ENCODE results near the gene MED9. TPM values are rescaled to one million over a fixed set of nuclear protein-coding genes. Genes with fewer than 3 reads are reported as not detected.

The MED9 gene
- total and polyA plus RNA-seq, 2 of the 8 experiments (the other 6 are each of a cell fraction or from before 2014, with no cell fraction given) = 15.8 to 19.7 TPM

DNA sequence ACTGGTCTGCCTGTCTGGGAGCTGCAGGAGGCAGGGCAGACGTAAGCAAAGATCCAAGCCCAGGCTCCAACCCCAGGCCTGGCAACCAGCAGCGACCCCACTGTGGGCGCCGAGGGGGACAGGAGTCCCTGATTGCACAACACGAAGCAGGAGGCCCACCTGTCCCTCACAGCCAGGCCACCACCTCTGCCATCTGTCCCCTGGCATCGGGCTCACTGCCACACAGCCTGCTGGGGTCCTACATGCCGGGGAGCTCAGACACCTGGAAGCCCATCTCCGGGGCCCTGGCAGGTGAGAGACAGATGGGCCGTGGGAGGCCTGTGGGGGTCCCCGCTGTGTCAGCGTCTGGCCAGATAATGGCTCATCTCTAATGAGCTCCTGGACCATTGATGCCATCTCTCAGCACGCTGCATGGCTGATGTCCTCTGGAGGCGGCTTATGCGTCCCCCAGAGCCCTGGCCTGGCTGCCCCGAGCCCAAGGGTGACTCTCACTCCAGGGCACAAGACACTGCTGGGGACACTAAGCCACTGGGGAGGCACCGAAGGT is 30.7 kb downstream of the MED9 start:
- no peaks in the 10 kb centered on the region for H3K79me1 ChIP-seq (ENCODE audit: low read depth, low read length)
- no peaks in the 10 kb centered on the region for H3K23me2 ChIP-seq (ENCODE audit: low read depth, low read length)
- peaks cover 0 to 2% of the 10 kb centered on the region in 2 experiments for H4K20me1 ChIP-seq (replicated peaks in 1 of 2; ENCODE audit: control insufficient read depth in 1 of 2, insufficient read depth in 2 of 2, low read length in 2 of 2)
- H4K91ac ChIP-seq (replicated peaks; ENCODE audit: insufficient read length, low read length) = no peak overlapping the region
- no peak overlapping the region for H2BK15ac ChIP-seq (ENCODE audit: low read length)
- H3K14ac ChIP-seq (ENCODE audit: insufficient read length) = no peak overlapping the region
- H2BK12ac ChIP-seq (ENCODE audit: low read depth, low read length) = no peak overlapping the region
- no peak overlapping the region for H2BK5ac ChIP-seq (ENCODE audit: low read depth, low read length)
- no peak overlapping the region for H3K56ac ChIP-seq (replicated peaks; ENCODE audit: insufficient read length, low read depth, low read length)
- no peak overlapping the region for H2AFZ ChIP-seq (ENCODE audit: low read length)
- POLR2A ChIA-PET (ENCODE audit: partially characterized antibody) = interaction anchor here (0.9 kb wide), 1 partner anchor 12 kb away, joined by 3 read pairs; the partner anchor contains the start of gene RASD1
- no peaks in the 10 kb centered on the region for H3K36me3 ChIP-seq (ENCODE audit: control insufficient read depth in 2 of 4, insufficient read depth in 4 of 4, low read length in 3 of 4)
- H2BK20ac ChIP-seq (ENCODE audit: low read length) = no peak overlapping the region
- no peaks in the 10 kb centered on the region for H3K79me2 ChIP-seq (ENCODE audit: control insufficient read depth in 1 of 2, insufficient read depth in 2 of 2, low read length in 2 of 2)
- H3K4me1 ChIP-seq (replicated peaks in 1 of 4; ENCODE audit: control insufficient read depth in 3 of 4, insufficient read depth in 4 of 4, low read length in 3 of 4) = peaks cover 0 to 2% (median 0%) of the 10 kb centered on the region in 4 experiments; a peak in 1 of 7 replicates
- no peak overlapping the region for H2AK5ac ChIP-seq (ENCODE audit: low read depth, low read length)
- H4K8ac ChIP-seq (ENCODE audit: extremely low read depth, insufficient read depth, low read length) = no peak overlapping the region
- no peak overlapping the region for H3K9ac ChIP-seq (replicated peaks in 1 of 4; ENCODE audit: extremely low read depth in 1 of 4, low read depth in 3 of 4, low read length in 3 of 4)
- TF ChIP-seq TBP (IDR thresholded peaks at IDR 0.05; ENCODE audit: low read depth, low read length) (no peak), TEAD4 (IDR thresholded peaks at IDR 0.05; ENCODE audit: low read depth, low read length) (no peak), KDM5A (IDR thresholded peaks at IDR 0.05; ENCODE audit: low read length) (no peak), MAFK (IDR thresholded peaks at IDR 0.05; ENCODE audit: low read depth, low read length) (no peak), TCF12 (IDR thresholded peaks at IDR 0.05; ENCODE audit: low read depth, low read length) (no peak), SUZ12 (IDR thresholded peaks at IDR 0.05; ENCODE audit: low read length) (no peak), RBBP5 (IDR thresholded peaks at IDR 0.05; ENCODE audit: borderline replicate concordance, low read depth, low read length) (no peak), POU5F1 (IDR thresholded peaks at IDR 0.05; ENCODE audit: low read depth, low read length) (no peak), POLR2A (IDR thresholded peaks at IDR 0.05; ENCODE audit: control extremely low read depth in 1 of 2, low read depth in 2 of 2, low read length in 2 of 2) (no peak), SP4 (IDR thresholded peaks at IDR 0.05; ENCODE audit: low read length) (no peak), HDAC6 (IDR thresholded peaks at IDR 0.05; ENCODE audit: low read depth, low read length) (no peak), RNF2 (IDR thresholded peaks at IDR 0.05; ENCODE audit: borderline replicate concordance, low read depth, low read length, missing control alignments, poor library complexity, severe bottlenecking) (no peak)
- TF ChIP-seq, protein P1, sequence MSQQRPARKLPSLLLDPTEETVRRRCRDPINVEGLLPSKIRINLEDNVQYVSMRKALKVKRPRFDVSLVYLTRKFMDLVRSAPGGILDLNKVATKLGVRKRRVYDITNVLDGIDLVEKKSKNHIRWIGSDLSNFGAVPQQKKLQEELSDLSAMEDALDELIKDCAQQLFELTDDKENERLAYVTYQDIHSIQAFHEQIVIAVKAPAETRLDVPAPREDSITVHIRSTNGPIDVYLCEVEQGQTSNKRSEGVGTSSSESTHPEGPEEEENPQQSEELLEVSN (IDR thresholded peaks at IDR 0.05) = no peak
- no peak overlapping the region for H3K4me3 ChIP-seq (ENCODE audit: extremely low read depth in 1 of 4, insufficient read depth in 2 of 4, low read depth in 3 of 4, low read length in 4 of 4)
- H3K18ac ChIP-seq (ENCODE audit: extremely low read depth, low read length) = no peak overlapping the region
- no peaks in the 10 kb centered on the region for H3K9me3 ChIP-seq (ENCODE audit: insufficient read depth in 2 of 2, low read depth in 1 of 2, low read length in 1 of 2)
- no peak overlapping the region for H3K27ac ChIP-seq (ENCODE audit: low read depth, low read length)
- CTCF ChIA-PET (ENCODE audit: partially characterized antibody) = interaction anchor here (1.0 to 5.1 kb wide), 7 partner anchors 10 to 152 kb away, joined by 3 to 40 read pairs (median 10); partner anchors contain the start of gene RASD1
- H3K4me2 ChIP-seq (ENCODE audit: insufficient read depth in 1 of 2, low read depth in 2 of 2, low read length in 2 of 2) = no peak overlapping the region
- no peak overlapping the region for H3K4ac ChIP-seq (replicated peaks; ENCODE audit: insufficient read length, low read depth, low read length)
- H3K27me3 ChIP-seq (replicated peaks in 1 of 4; ENCODE audit: control insufficient read depth in 3 of 4, extremely low read depth in 1 of 4, insufficient read depth in 3 of 4, low read length in 3 of 4) = no peaks in the 10 kb centered on the region; a peak in 1 of 7 replicates
- H4K5ac ChIP-seq (ENCODE audit: insufficient read length, low read depth, low read length) = no peak overlapping the region
- H3K23ac ChIP-seq (ENCODE audit: insufficient read length) = no peak overlapping the region
- WGBS, 2 experiments (ENCODE audit: extremely low coverage in 1 of 2, insufficient coverage in 1 of 2, insufficient read length in 1 of 2, insufficient replicate concordance in 2 of 2, low coverage in 1 of 2, low lambda C conversion rate in 2 of 2, missing lambda C conversion rate in 1 of 2) = 78% methylated on average over 14 of the region's 16 CpGs; no CpG with 5 or more reads in 1 of the 2 experiments
- FAIRE-seq (no peak), DNase-seq (ENCODE audit: low read depth in 1 of 2, low spot score in 2 of 2) (no peak)
- no peak overlapping the region for H2BK120ac ChIP-seq (replicated peaks; ENCODE audit: low read depth, low read length)
